ENCODE data around the gene FXYD1.

FXYD1 gene

GRCh38 chr19:35134601-35135242, 3.9 kb upstream of the FXYD1 start, which contains the start of gene LGI4:
Gene LGI4, minus strand, starts transcription at chr19:35135059. Its CDS starts 379 bp downstream, at chr19:35134680.
- Histone ChIP-seq H3K36me3 (peaks cover 4% of the 10 kb centered on the region; the same call in 1 of the 2 replicates), H3K27me3 (ENCODE audit: insufficient read depth, low read depth, severe bottlenecking) (no peaks in the 10 kb centered on the region), H3K27ac (peak within 1 kb of the TSS; percentile 81), H3K4me3 (ENCODE audit: low read depth, low read length) (peak within 1 kb of the TSS; percentile 29), H3K9me3 (ENCODE audit: severe bottlenecking) (no peaks in the 10 kb centered on the region)
- TF ChIP-seq, protein P1, sequence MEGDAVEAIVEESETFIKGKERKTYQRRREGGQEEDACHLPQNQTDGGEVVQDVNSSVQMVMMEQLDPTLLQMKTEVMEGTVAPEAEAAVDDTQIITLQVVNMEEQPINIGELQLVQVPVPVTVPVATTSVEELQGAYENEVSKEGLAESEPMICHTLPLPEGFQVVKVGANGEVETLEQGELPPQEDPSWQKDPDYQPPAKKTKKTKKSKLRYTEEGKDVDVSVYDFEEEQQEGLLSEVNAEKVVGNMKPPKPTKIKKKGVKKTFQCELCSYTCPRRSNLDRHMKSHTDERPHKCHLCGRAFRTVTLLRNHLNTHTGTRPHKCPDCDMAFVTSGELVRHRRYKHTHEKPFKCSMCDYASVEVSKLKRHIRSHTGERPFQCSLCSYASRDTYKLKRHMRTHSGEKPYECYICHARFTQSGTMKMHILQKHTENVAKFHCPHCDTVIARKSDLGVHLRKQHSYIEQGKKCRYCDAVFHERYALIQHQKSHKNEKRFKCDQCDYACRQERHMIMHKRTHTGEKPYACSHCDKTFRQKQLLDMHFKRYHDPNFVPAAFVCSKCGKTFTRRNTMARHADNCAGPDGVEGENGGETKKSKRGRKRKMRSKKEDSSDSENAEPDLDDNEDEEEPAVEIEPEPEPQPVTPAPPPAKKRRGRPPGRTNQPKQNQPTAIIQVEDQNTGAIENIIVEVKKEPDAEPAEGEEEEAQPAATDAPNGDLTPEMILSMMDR (IDR thresholded peaks at IDR 0.05; ENCODE audit: low read depth, low read length): no peak
- peak; percentile 28 for DNase-seq

DNA sequence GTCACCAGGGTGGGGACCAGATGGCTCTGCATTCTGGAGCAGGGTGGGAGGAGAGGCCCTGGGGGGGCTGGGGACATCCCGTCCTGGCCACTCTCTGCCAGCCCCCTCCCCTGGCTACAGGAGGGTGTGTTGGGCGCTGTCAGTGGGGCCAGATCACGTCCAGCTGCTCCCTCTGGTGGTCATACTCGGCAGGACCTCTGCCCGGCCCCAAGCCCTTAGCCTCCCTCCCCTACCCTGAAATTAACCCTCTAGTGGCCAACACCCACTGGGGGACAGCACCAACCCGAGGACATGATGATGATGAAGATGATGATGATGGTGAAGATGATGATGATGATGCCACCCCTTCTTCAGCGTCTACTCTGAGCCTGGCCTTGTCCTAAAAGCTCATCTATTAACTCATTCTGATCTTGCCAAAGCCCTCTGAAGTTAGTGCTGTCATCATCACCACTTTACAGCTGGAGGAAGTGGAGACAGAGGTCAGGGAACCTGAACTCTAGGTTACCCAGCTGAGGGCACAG, 3.2 kb upstream of the FXYD1 start:
- Histone ChIP-seq H3K4me3 (ENCODE audit: low read depth, low read length) (peak overlapping the region; percentile 29), H3K27me3 (ENCODE audit: insufficient read depth, low read depth, severe bottlenecking) (no peaks in the 10 kb centered on the region), H3K36me3 (peaks cover 4% of the 10 kb centered on the region; the same call in 1 of the 2 replicates), H3K27ac (peak overlapping the region; percentile 81), H3K9me3 (ENCODE audit: severe bottlenecking) (no peaks in the 10 kb centered on the region)
- peak; percentile 92 for DNase-seq
- TF ChIP-seq, protein P1 (IDR thresholded peaks at IDR 0.05; ENCODE audit: low read depth, low read length): peak; percentile 89

- TF ChIP-seq, protein P1 (IDR thresholded peaks at IDR 0.05; ENCODE audit: low read depth, low read length): no peak
- peak; percentile 11 for DNase-seq
- Histone ChIP-seq H3K4me3 (ENCODE audit: low read depth, low read length) (no peak overlapping the region), H3K36me3 (peaks cover 3% of the 10 kb centered on the region; the same call in 1 of the 2 replicates), H3K27ac (no peak overlapping the region), H3K9me3 (ENCODE audit: severe bottlenecking) (no peaks in the 10 kb centered on the region), H3K27me3 (ENCODE audit: insufficient read depth, low read depth, severe bottlenecking) (no peaks in the 10 kb centered on the region)
Observed at GRCh38 chr19:35136231-35136630, 2.4 kb upstream of the FXYD1 start.

DNA sequence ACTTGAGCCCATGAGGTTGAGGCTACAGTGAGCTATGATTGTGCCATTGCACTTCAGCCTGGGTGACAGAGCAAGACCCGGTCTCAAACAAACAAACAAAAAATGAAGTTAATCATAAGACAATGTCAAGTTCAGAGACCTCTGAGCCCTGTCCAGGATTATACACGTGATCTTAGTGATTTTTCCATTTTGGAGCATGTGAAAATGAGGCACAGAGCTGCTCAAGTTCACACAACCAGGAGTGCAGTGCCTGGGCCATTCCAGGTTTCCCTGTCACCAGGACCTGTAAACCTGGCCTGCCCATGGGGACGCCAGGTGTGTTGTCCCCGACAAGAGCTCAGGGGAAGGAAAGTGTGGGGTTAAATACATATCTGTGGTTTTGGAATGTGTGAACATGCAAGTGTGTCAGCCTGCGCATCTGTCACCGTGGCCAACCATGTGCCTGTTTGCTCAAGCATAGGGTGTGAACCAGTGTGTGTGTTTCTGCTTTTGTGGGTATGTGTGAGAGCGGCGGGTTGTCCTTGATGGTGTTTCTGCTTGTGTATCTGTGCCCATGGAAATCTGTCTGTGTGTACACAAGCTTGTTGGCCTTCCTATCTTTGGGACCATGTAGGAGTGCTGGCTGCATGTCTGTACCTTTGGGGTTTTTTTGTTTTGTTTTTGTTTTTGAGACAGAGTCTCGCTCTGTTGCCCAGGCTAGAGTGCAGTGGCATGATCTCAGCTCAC, 1.5 kb upstream of the FXYD1 start:
- no peak for DNase-seq
- Histone ChIP-seq H3K36me3 (no peaks in the 10 kb centered on the region), H3K27me3 (ENCODE audit: insufficient read depth, low read depth, severe bottlenecking) (no peaks in the 10 kb centered on the region), H3K4me3 (ENCODE audit: low read depth, low read length) (no peak overlapping the region), H3K27ac (no peak overlapping the region), H3K9me3 (ENCODE audit: severe bottlenecking) (no peaks in the 10 kb centered on the region)
- TF ChIP-seq, protein P1 (IDR thresholded peaks at IDR 0.05; ENCODE audit: low read depth, low read length): no peak

DNA sequence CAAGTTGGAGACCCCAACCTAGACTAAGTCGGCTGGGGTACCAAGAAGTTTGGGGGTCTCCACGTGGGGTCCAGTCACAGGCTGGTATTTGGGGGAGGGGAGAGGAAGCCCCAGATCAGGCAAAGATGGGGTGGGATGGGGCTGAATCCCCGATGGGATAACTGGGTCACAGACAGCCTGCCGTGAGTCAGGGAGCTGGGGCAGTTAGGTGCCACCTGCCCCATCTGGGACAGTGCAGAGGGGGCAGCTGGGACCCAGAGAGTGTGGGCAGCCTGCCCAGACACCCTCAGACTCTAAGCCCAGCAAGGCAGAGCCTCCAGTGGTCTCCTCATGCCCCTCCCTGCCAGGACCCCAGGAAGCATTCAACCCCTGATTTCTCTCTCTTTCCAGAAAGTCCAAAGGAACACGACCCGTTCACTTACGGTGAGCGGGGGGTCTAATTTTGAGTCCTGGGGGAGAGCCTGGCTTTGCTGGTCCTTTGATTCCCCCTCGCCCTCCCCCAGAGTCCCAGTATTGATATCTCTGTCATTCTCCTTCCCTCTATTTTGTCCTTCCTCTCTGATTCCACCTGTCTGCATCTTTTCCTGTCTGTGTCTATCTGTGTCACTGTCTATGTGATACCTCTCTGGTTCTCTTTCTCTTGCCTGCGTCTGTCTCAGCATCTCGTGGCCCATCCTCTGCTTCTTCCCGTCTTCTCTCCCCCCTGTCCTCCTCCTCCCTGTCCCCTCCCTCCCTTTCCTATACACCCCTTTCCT, 1.8 kb downstream of the FXYD1 start:
- no peaks in the 10 kb centered on the region for H3K9me3 ChIP-seq (ENCODE audit: severe bottlenecking)
- peak overlapping the region; percentile 24 for H3K4me3 ChIP-seq (ENCODE audit: low read depth, low read length)
- peak overlapping the region; percentile 49 for H3K27ac ChIP-seq
- H3K36me3 ChIP-seq: no peaks in the 10 kb centered on the region
- DNase-seq: peak; percentile 8
- TF ChIP-seq, protein P1 (IDR thresholded peaks at IDR 0.05; ENCODE audit: low read depth, low read length): no peak
- H3K27me3 ChIP-seq (ENCODE audit: insufficient read depth, low read depth, severe bottlenecking): peaks cover 12% of the 10 kb centered on the region

All from WERI-Rb-1 (cell line).